ENCODE measurements around the gene REXO5. TPM values are rescaled to one million over a fixed set of nuclear protein-coding genes. Genes with fewer than 3 reads are reported as not detected.

Gene REXO5
- total RNA-seq, 4 donors from 2014 or later: 2.0 to 4.9 (median 2.7) TPM

GRCh38 chr16:20849589-20850390 is 43.5 kb downstream of the REXO5 start:
- TF ChIP-seq EP300 (IDR thresholded peaks at IDR 0.05): no peak
- peak in 1 of 2 donors; percentile 4 for TF ChIP-seq POLR2AphosphoS5 (IDR thresholded peaks at IDR 0.05)
- no peak for TF ChIP-seq POLR2A (IDR thresholded peaks at IDR 0.05; ENCODE audit: low read depth)
- TF ChIP-seq, protein P1, sequence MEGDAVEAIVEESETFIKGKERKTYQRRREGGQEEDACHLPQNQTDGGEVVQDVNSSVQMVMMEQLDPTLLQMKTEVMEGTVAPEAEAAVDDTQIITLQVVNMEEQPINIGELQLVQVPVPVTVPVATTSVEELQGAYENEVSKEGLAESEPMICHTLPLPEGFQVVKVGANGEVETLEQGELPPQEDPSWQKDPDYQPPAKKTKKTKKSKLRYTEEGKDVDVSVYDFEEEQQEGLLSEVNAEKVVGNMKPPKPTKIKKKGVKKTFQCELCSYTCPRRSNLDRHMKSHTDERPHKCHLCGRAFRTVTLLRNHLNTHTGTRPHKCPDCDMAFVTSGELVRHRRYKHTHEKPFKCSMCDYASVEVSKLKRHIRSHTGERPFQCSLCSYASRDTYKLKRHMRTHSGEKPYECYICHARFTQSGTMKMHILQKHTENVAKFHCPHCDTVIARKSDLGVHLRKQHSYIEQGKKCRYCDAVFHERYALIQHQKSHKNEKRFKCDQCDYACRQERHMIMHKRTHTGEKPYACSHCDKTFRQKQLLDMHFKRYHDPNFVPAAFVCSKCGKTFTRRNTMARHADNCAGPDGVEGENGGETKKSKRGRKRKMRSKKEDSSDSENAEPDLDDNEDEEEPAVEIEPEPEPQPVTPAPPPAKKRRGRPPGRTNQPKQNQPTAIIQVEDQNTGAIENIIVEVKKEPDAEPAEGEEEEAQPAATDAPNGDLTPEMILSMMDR (IDR thresholded peaks at IDR 0.05): peak in 2 of 3 experiments; percentile 98 to 99
- 43% methylated on average over 6 of the region's 6 CpGs for WGBS
- Histone ChIP-seq H3K27ac (replicated peaks in 1 of 4) (peak overlapping the region; percentile 79 to 91 (median 85)), H3K36me3 (peaks cover 0 to 2% (median under 1%) of the 10 kb centered on the region in 4 donors), H3K4me1 (peaks cover 46 to 51% (median 49%) of the 10 kb centered on the region in 4 donors), H3K9me3 (no peaks in the 10 kb centered on the region), H3K4me3 (no peak overlapping the region), H3K27me3 (no peaks in the 10 kb centered on the region)
- intact Hi-C loops (cut with DNase I): loop anchor here (1.0 to 10.0 kb wide), 2 partner anchors 95 to 234 kb away; no protein-coding TSS in a partner anchor
- no peak for DNase-seq (ENCODE audit: extremely low spot score)

DNA sequence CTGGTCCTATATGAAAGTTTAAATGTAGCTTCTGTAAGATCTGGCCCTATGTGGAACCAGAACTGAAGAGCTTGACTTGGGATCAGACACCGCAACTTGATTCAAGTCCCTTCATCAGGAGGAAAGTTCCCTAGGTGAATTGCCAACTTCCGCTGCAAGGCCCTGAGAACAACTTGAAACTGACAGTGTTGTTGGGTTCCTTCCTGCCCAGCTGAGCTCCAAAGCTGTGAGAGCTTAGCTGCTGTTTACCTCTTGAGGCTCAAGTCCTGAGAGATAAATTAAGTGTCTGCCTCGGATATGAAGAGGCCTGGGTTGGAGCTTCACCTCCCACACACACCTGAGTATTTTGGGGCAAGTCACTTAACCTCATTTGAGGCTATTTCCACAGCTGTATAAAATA is 44.7 kb downstream of the REXO5 start:
- H3K4me3 ChIP-seq: no peak overlapping the region
- WGBS: 70% methylated on average over 3 of the region's 3 CpGs
- H3K9me3 ChIP-seq: no peaks in the 10 kb centered on the region
- peaks cover 0 to 14% (median 9%) of the 10 kb centered on the region in 4 donors for H3K36me3 ChIP-seq
- H3K4me1 ChIP-seq: peaks cover 46 to 51% (median 49%) of the 10 kb centered on the region in 4 donors
- H3K27ac ChIP-seq (replicated peaks in 1 of 4): peak overlapping the region; percentile 79 to 91 (median 85)
- no peaks in the 10 kb centered on the region for H3K27me3 ChIP-seq
- TF ChIP-seq POLR2AphosphoS5 (IDR thresholded peaks at IDR 0.05) (peak in 1 of 2 donors; percentile 36), POLR2A (IDR thresholded peaks at IDR 0.05; ENCODE audit: low read depth) (no peak)
- intact Hi-C loops (cut with DNase I): loop anchor here (1.0 kb wide), 1 partner anchor 49 kb away; the partner anchor contains the start of genes DCUN1D3 and LYRM1
- no peak for DNase-seq (ENCODE audit: extremely low spot score)

DNA sequence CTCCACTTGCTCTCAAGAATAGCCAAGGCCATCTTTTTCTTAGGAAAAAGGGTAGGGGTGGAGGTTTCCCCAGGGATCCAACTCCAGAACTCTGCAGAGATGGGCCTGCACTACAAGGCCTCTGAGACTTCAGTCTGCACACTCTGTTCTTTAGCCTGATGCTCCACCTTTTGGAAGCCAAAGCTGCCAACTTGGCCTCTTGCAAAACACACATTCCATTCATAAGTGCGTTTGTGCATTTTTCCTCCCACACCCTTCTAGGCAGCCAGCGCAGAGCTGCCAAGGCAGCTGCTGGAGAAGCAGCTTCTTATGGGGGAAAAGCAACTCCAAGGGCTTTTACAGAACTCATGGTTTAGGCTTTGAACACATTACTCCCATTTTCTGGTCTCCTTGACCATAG is 45.3 kb downstream of the REXO5 start:
- peaks cover 46 to 51% (median 49%) of the 10 kb centered on the region in 4 donors for H3K4me1 ChIP-seq
- intact Hi-C loops (cut with DNase I): loop anchor here (1.0 kb wide), 1 partner anchor 49 kb away; the partner anchor contains the start of genes DCUN1D3 and LYRM1

DNA sequence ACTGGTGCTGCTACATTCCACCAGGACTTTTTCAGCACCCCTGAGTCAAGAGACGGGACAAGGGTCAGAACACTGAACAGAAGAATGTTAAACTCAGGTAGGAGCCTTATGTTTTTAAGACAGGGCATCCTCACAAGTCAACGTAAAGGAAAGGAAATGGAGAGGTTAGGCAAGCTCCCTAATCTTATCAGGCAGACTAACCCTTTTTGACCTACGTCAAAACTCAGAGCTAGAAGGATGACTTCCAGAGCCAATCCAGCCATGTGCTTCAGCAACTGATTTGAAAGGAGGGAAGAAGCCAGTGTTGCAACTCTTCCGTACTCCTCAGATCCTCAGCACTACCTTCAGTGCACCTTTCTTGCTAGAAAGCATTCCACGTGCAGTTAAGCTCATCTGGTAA is 46.8 kb downstream of the REXO5 start:
- Histone ChIP-seq H3K4me3 (no peak overlapping the region), H3K27me3 (no peaks in the 10 kb centered on the region), H3K27ac (replicated peaks in 1 of 4) (peak overlapping the region in 3 of 4 donors; percentile 25 to 87 (median 79)), H3K36me3 (peaks cover 0 to 22% (median 12%) of the 10 kb centered on the region in 4 donors), H3K4me1 (peaks cover 49 to 60% (median 51%) of the 10 kb centered on the region in 4 donors), H3K9me3 (no peaks in the 10 kb centered on the region)
- no peak for DNase-seq (ENCODE audit: extremely low spot score)
- intact Hi-C loops (cut with DNase I): no loop called here
- WGBS: 93% methylated on average over 5 of the region's 5 CpGs
- TF ChIP-seq POLR2A (IDR thresholded peaks at IDR 0.05; ENCODE audit: low read depth): no peak
- TF ChIP-seq EP300 (IDR thresholded peaks at IDR 0.05): no peak
- TF ChIP-seq POLR2AphosphoS5 (IDR thresholded peaks at IDR 0.05): no peak
- TF ChIP-seq, protein P1 (IDR thresholded peaks at IDR 0.05): no peak

More for the DNA sequence above, 45.3 kb downstream of the REXO5 start:
- H3K9me3 ChIP-seq: no peaks in the 10 kb centered on the region
- peak overlapping the region; percentile 79 to 91 (median 85) for H3K27ac ChIP-seq (replicated peaks in 1 of 4)
- H3K27me3 ChIP-seq: no peaks in the 10 kb centered on the region
- H3K36me3 ChIP-seq: peaks cover 0 to 17% (median 10%) of the 10 kb centered on the region in 4 donors
- DNase-seq (ENCODE audit: extremely low spot score): peak; percentile 94
- H3K4me3 ChIP-seq: no peak overlapping the region
- TF ChIP-seq POLR2AphosphoS5 (IDR thresholded peaks at IDR 0.05) (peak; percentile 94 to 96), EP300 (IDR thresholded peaks at IDR 0.05) (peak; percentile 65)
- TF ChIP-seq, protein P1 (IDR thresholded peaks at IDR 0.05): no peak
- WGBS: 13% methylated on average over 2 of the region's 2 CpGs

- Histone ChIP-seq H3K9me3 (no peaks in the 10 kb centered on the region), H3K27me3 (no peaks in the 10 kb centered on the region), H3K4me3 (no peak overlapping the region), H3K4me1 (peaks cover 51 to 61% (median 52%) of the 10 kb centered on the region in 4 donors), H3K27ac (replicated peaks in 1 of 4) (peak overlapping the region in 2 of 4 donors; percentile 25 to 87), H3K36me3 (peaks cover 0 to 25% (median 12%) of the 10 kb centered on the region in 4 donors)
- intact Hi-C loops (cut with DNase I): no loop called here
- 92% methylated on average over 3 of the region's 3 CpGs for WGBS
- TF ChIP-seq POLR2AphosphoS5 (IDR thresholded peaks at IDR 0.05): no peak
- TF ChIP-seq EP300 (IDR thresholded peaks at IDR 0.05): no peak
- TF ChIP-seq, protein P1 (IDR thresholded peaks at IDR 0.05): no peak
- no peak for TF ChIP-seq POLR2A (IDR thresholded peaks at IDR 0.05; ENCODE audit: low read depth)
- no peak for DNase-seq (ENCODE audit: extremely low spot score)
Observed at GRCh38 chr16:20853981-20854620, 47.8 kb downstream of the REXO5 start.
